ENCODE results near the gene ERP44.

ERP44 gene

DNA sequence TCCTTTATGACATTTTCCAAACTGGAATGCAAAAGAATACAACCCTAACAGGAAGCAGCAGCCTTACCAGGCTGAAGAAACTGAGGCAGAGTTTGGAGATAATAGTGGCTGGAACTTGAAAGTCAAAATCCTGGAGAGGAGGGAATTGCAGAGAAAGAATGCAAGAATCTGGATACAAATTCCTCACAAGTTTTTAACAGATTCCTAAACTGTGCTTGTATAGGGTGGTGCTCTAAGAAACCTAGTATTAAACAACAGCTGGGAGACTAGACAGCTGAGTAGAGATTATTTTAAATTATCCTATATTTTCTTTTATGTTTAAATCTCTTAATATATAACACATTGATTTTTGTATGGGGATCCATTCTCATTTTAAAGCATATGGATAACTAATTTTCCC is 31.0 kb upstream of the ERP44 start:
- no peak for DNase-seq (ENCODE audit: low spot score)
- in situ Hi-C loops (cut with MboI; ENCODE audit: low pct_unique_long_range_greater_than_20kb, low sequenced_read_pairs, unreplicated experiment) = no loop called here
- TF ChIP-seq, protein P1, sequence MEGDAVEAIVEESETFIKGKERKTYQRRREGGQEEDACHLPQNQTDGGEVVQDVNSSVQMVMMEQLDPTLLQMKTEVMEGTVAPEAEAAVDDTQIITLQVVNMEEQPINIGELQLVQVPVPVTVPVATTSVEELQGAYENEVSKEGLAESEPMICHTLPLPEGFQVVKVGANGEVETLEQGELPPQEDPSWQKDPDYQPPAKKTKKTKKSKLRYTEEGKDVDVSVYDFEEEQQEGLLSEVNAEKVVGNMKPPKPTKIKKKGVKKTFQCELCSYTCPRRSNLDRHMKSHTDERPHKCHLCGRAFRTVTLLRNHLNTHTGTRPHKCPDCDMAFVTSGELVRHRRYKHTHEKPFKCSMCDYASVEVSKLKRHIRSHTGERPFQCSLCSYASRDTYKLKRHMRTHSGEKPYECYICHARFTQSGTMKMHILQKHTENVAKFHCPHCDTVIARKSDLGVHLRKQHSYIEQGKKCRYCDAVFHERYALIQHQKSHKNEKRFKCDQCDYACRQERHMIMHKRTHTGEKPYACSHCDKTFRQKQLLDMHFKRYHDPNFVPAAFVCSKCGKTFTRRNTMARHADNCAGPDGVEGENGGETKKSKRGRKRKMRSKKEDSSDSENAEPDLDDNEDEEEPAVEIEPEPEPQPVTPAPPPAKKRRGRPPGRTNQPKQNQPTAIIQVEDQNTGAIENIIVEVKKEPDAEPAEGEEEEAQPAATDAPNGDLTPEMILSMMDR (IDR thresholded peaks at IDR 0.05; ENCODE audit: extremely low read depth, insufficient read depth, missing control alignments) = no peak

DNA sequence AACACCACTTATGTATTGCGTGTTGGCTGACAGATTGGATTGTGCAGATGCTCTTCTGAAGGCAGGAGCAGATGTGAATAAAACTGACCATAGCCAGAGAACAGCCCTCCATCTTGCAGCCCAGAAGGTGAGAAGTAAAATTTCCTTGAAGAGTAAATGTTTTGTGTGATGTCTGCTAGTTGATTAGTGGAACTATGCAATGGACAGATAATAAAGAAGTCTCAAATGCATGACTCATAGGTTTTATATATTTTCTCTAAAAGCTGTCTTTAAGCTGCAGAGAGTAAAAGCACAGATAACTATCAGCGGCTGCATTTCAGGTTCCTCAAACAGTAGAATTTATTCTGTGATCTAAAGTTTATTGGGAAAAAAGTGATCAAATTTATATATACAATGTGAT is 27.6 kb upstream of the ERP44 start:
- DNase-seq (ENCODE audit: low spot score) = no peak
- in situ Hi-C loops (cut with MboI; ENCODE audit: low pct_unique_long_range_greater_than_20kb, low sequenced_read_pairs, unreplicated experiment) = no loop called here
- TF ChIP-seq, protein P1 (IDR thresholded peaks at IDR 0.05; ENCODE audit: extremely low read depth, insufficient read depth, missing control alignments) = no peak

DNA sequence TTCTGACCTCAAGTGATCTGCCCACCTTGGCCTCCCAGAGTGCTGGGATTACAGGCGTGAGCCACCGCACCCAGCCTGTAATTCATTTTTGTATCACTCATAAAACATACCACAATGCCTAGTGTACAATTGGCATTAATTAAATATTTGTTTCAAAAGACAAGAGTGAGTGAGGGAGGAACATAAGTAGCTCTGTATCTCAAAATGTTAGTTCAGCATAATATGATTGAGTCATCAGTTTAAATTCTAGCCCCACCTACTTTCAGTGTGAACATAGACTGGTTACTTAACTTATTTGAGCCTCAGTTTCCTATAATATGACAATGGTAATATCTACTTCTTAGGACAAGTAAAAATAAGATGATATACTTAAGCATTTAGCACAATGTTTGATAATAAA is 27.1 kb upstream of the ERP44 start:
- no peak for DNase-seq (ENCODE audit: low spot score)
- in situ Hi-C loops (cut with MboI; ENCODE audit: low pct_unique_long_range_greater_than_20kb, low sequenced_read_pairs, unreplicated experiment) = no loop called here
- TF ChIP-seq, protein P1 (IDR thresholded peaks at IDR 0.05; ENCODE audit: extremely low read depth, insufficient read depth, missing control alignments) = no peak

DNA sequence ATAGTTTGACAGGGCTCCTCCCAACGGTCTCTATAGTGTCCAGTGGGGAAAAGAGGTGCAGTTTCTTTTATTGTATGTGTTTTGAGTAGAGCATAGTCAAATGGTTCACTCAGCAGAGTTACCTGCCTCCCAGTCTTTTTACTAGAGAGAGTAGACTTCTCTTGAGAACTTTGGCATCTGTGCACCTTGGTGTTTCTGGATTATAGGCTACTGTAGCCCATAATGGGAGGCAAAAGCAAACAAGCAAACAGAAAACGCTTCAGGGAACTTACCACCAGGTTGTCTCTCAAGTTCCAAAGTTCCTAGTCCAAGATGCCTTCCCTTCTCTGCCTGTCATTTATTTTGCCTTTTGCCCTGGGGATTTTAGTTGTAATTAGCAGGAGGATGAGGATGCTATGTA is 26.4 kb upstream of the ERP44 start:
- in situ Hi-C loops (cut with MboI; ENCODE audit: low pct_unique_long_range_greater_than_20kb, low sequenced_read_pairs, unreplicated experiment) = no loop called here
- DNase-seq (ENCODE audit: low spot score) = no peak
- TF ChIP-seq, protein P1 (IDR thresholded peaks at IDR 0.05; ENCODE audit: extremely low read depth, insufficient read depth, missing control alignments) = no peak

DNA sequence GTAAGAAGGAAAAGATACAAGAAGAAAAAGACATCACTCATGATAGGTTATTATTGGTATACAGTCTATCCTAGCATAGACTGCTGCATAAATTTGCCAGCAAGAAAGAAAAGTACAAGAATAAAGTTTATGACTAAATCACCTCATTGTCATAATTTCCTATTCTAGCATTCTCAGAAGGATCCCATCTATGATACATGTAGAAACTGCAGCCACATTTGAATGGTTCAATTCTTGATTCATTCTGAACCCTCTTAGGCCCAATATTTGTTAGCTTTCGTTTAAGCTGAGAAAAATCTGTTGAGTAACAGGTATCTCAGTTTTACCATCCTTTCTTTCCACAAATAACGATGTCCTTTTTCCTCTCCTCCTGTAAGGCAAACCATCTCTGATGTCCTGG is 21.5 kb upstream of the ERP44 start:
- TF ChIP-seq, protein P1 (IDR thresholded peaks at IDR 0.05; ENCODE audit: extremely low read depth, insufficient read depth, missing control alignments) = no peak
- DNase-seq (ENCODE audit: low spot score) = no peak
- in situ Hi-C loops (cut with MboI; ENCODE audit: low pct_unique_long_range_greater_than_20kb, low sequenced_read_pairs, unreplicated experiment) = no loop called here

DNA sequence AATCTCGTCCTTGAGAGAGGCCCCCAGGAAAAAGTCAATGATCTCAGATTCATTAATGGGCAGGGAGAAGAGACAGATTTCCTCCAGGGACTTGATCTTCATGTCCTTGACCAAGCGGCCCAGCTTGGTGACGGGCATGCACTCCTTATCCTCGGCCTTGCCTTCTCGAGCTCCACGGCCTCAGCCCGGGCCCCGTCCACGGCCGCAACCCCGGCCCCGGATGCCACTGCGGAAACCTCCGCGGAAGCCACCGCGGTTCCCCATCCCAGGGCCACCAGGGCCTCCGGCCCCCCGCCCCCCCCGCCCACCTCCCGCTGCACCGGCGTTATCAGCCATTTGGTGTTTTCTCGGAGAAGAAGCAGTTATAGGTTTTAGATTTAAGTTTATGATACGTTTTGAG is 18.5 kb upstream of the ERP44 start:
- TF ChIP-seq, protein P1 (IDR thresholded peaks at IDR 0.05; ENCODE audit: extremely low read depth, insufficient read depth, missing control alignments) = no peak
- DNase-seq (ENCODE audit: low spot score) = no peak
- in situ Hi-C loops (cut with MboI; ENCODE audit: low pct_unique_long_range_greater_than_20kb, low sequenced_read_pairs, unreplicated experiment) = no loop called here
